Measurements from ENCODE around the gene SPATA31C1.

DNA sequence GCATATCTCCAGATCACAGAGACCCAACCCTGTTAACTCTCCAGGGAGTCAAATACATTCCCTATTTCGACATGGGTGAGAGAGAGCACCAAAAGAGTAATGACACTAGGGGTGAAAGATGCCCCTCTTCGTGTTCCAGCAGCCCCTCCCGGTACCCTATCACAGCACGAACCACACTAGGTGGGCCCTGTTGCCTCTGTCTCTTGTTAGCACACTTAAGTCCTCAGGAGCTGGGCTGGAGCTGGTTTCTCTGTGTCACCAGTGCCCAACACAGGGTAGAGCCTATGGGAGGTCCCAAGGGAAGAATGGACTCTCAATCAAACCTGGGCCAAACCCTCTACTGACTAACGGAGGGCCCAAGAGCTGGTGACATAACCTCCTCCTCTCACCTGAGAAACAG lies 55.4 kb downstream of the SPATA31C1 start:
- TF ChIP-seq CTCF (IDR thresholded peaks at IDR 0.05) (no peak), POLR2A (IDR thresholded peaks at IDR 0.05) (no peak)
